AG08396 (cell line): ENCODE results near the gene MYADM.
A peak's percentile ranks its signal among the peaks of the same experiment; 100 is the strongest.
"Not testable (repeated sequence)": the region's sequence is repeated elsewhere in the genome, so short reads cannot be mapped to it uniquely, and the experiment has no call there.

ENCODE experiments used
- DNase-seq: peaks from one replicate; pipeline ENCODE4 v3.0.0; 2012; ENCODE audit warnings: low spot score, mixed read lengths

The MYADM gene

DNA sequence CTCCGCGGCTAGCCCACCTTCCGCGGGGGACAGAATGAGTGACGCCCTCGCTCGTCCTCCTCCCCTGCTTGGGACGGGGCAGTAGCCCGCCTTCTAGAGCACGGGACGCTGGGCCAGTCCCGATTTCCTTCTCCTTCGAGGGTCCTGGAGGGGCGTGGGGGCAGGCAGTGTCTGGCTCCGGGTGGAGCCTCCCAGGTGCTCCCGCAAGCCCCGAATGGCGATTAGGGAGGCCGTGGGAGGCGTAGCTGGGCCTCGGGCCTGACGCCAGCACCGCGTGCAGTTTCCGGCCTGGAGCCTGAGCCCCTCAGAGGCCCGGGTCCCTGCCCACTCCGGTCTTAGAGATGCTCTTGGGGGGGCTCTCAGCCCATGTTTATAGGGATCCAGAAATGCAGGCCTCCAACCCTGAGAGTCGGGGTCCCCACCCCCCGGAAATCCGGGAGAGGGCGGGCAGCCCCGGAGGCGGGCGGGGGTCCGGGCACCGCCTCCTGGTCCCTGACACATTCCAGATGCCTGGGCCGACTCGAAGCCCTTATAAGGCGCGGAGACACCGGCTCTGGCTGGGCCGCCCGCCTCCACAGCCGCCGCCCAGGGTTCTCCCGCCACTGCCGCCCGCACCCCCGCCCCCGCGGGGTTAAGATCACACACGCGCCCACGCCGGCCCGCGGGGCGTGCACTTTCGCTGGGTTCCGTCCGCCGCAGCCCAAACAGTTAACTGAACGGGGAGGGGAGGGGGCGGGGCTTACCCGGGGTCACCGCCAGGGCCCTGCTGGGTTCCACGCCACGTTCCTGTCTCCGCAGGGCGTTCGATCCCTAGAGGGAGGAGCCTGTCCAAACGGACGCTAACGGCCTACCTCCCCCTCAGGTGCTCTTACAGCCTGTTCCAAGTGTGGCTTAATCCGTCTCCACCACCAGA is 1.5 kb downstream of the MYADM start:
- DNase-seq, result peak; percentile 91

DNA sequence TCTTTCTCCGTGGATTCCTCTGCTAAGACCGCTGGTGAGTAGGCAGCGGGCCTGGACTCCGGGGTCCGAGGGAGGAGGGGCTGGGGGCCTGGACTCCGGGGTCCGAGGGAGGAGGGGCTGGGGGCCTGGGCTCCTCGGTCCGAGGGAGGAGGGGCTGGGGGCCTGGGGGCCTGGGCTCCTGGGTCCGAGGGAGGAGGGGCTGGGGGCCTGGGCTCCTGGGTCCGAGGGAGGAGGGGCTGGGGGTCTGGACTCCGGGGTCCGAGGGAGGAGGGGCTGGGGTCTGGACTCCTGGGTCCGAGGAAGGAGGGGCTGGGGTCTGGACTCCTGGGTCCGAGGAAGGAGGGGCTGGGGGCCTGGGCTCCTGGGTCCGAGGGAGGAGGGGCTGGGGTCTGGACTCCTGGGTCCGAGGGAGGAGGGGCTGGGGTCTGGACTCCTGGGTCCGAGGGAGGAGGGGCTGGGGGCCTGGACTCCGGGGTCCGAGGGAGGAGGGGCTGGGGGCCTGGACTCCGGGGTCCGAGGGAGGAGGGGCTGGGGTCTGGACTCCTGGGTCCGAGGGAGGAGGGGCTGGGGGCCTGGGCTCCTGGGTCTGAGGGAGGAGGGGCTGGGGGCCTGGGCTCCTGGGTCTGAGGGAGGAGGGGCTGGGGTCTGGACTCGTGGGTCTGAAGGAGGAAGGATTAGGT is 2.3 kb downstream of the MYADM start:
- DNase-seq, result not testable (repeated sequence)

DNA sequence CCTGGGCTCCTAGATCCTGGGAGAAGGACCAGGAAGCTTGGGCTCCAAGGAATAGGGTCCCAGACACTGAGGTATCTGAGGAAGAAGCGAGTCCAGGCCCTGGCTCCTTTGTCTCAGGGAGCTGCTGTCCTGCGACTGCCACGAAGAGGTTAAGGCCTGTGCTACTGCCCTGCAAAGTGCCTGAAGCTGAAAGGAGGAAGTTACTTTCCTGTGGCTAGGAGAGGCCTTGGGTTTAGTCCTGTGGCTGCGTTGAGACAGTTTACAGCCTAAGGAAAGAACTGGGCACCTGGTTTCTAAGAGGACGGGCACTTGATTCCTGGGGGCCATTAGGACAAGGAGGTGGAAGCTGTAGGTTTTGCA is 2.8 kb downstream of the MYADM start:
- DNase-seq, result peak; percentile 17

DNA sequence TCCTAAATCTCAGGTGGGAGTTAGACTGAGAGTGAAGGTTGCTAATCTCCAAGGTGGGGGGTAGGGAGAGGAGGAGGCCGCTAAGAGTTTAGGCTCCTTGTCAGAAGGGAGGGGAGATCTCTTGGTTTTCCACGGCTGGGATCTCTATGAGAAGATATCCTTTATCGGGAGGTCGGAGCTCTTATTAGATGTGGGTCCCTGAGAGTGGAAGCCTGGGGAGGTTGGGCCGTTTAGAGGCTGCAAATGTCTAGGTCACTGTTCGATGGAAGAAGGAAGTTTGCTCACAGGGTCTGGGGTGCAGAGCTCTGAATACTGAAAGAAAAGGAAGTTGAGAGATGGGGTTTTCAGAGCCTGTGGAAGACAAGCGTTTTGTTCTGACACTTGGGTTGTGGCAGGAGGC is 3.8 kb downstream of the MYADM start:
- DNase-seq, result peak; percentile 5

DNA sequence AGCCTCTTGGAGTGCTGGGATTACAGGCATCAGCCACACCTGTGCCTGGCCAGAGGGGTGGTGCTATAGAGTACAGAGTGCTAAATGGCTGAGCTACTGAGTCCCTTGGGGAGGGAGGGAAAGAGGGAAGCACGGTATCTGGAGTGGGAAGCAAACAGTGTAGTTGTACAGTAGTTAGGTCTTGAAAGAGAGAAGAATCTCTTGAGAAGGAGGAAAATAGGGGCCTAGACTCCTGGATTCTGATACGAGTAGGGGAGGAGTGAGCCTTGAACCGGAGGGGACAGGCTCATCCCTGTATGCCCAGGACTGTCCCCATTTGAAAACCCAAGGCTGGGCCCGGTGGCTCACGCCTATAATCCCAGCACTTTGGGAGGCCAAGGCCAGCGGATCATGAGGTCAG is 5.1 kb downstream of the MYADM start:
- DNase-seq, result peak; percentile 3

DNA sequence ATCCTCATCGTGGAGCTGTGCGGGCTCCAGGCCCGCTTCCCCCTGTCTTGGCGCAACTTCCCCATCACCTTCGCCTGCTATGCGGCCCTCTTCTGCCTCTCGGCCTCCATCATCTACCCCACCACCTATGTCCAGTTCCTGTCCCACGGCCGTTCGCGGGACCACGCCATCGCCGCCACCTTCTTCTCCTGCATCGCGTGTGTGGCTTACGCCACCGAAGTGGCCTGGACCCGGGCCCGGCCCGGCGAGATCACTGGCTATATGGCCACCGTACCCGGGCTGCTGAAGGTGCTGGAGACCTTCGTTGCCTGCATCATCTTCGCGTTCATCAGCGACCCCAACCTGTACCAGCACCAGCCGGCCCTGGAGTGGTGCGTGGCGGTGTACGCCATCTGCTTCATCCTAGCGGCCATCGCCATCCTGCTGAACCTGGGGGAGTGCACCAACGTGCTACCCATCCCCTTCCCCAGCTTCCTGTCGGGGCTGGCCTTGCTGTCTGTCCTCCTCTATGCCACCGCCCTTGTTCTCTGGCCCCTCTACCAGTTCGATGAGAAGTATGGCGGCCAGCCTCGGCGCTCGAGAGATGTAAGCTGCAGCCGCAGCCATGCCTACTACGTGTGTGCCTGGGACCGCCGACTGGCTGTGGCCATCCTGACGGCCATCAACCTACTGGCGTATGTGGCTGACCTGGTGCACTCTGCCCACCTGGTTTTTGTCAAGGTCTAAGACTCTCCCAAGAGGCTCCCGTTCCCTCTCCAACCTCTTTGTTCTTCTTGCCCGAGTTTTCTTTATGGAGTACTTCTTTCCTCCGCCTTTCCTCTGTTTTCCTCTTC is 6.3 kb downstream of the MYADM start:
- DNase-seq, result peak; percentile 5

DNA sequence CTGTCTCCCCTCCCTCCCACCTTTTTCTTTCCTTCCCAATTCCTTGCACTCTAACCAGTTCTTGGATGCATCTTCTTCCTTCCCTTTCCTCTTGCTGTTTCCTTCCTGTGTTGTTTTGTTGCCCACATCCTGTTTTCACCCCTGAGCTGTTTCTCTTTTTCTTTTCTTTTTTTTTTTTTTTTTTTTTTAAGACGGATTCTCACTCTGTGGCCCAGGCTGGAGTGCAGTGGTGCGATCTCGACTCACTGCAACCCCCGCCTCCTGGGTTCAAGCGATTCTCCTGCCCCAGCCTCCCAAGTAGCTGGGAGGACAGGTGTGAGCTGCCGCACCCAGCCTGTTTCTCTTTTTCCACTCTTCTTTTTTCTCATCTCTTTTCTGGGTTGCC is 6.9 kb downstream of the MYADM start:
- no peak for DNase-seq

DNA sequence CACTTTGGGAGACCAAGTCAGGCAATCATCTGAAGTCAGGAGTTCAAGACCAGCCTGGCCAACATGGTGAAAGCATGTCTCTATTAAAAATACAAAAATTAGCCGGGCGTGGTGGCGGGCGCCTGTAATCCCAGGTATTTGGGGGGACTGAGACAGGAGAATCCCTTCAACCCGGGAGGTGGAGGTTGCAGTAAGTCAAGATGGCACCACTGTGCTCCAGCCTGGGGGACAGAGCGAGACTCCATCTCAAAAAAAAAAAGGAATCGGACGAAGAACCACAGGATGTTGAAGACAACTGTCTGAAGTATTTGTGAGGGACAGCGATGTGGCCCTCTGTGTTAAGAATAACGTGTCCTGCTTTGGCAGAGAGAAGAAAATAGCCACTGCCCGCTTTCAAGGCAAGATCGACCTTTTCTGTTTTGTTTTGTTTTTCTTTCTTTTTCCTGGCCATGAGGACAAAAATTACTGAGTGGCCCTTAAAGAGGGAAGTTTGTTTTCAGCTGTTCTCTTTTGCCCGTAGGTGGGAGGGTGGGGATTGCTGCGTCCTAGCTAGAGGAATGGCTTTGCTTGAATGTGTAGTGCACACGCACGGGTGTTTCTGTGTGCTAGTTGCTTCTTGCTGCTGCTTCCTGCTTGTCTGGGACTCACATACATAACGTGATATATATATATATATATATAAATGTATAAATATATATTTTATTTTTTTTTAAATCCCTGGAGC is 8.1 kb downstream of the MYADM start:
- no peak for DNase-seq

DNA sequence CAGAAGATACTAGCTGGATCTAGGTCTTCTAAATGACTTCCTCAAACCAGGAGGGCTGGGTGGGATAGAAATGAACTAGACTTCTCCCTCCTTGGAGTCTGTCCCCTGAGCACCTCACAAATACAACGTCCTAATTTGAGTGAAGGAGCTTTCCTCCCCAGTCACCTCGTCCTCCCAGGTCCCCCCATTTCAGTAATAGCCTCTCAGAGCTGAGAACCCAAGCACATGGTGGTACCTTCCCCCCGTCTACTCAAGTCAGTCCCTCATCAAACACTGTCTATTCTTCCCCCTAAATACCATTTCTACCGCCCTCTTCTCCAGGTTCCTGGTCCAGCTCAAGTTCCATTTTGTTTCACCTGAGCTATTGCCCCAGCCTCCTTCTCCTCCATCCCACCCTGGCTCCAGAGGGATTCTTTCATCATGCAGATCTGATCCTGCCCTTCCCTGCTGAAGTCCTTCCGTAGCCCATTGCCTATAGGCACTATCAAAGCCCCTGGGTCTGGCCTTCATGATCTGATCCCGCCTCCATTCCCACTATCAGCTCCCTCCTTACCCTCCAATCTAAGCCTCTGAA is 9.1 kb downstream of the MYADM start:
- no peak for DNase-seq

DNA sequence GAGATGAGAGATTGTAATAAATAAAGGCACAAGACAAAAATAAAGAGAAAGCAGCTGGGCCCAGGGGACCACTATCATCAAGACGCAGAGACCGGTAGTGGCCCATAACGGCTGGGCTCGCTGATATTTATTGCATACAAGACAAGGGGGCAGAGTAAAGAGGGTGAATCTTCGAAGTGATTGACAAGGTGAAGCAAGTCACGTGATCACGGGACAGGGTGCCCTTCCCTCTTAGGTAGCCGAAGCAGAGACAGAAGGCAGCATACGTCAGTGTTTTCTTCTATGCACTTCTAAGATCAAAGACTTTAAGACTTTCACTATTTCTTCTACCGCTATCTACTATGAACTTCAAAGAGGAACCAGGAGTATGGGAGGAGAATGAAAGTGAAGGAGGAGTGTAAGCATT is 9.7 kb downstream of the MYADM start:
- no peak for DNase-seq

DNA sequence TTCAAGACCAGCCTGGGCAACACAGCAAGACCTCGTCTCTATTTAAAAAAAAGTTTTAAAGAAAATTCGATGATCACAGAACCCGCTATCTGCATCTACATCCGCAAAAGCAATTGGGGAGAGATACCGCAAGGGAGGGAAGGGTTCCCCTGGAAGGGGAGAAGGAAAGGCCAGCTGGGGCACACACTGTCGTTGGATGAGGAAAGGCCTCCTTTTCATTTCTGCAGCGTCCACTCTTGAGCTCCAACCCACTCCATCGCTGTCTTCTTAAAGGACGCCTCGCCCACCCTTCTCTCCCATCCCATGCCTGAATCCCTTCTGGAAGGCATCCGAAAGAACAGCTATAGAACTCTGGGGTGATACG is 11.1 kb downstream of the MYADM start:
- no peak for DNase-seq

DNA sequence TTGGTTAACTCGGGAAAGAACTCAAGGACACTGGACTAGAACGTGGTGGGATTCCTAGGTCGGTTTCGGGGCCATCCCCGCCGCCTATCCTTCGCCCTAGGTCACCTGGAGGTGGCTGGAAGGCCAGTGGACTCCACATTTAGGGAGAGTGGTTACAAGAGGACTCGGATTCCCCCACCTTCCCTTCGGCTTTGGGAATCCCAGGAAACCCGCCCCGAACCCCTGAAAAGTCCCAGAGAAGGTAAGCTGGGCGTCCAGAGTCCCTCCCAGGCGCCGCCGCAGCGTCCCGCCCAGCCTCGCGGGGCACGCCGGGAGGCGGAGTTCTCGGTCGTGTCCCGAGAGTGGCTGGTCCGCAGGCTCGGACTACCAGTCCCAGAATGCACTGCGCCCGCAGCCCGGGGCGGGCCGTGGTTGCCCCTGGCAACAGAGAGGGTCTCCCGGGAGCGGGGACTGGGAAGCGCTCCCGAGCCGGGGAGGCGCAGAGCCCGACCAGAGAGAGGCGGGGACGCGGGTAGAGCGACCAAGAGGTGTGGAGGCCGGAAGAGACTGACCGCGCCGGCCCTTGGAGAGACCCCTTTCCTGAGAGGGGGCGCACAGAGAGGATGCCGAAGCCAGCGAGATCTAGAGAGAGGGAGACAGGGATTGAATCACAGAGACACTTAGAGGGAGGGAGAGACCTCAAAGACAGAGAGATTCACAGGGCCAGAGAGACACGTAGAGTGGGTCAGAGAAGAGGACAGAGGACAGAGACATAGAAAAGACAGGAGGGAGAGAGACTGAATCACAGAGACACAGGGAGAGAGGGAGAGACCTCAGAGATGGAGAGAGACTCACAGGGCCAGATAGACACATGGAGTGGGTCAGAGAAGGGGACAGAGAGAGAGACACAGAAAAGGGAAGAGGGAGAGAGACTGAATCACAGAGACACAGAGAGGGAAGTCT is 11.7 kb downstream of the MYADM start:
- peak; percentile 95 for DNase-seq

DNA sequence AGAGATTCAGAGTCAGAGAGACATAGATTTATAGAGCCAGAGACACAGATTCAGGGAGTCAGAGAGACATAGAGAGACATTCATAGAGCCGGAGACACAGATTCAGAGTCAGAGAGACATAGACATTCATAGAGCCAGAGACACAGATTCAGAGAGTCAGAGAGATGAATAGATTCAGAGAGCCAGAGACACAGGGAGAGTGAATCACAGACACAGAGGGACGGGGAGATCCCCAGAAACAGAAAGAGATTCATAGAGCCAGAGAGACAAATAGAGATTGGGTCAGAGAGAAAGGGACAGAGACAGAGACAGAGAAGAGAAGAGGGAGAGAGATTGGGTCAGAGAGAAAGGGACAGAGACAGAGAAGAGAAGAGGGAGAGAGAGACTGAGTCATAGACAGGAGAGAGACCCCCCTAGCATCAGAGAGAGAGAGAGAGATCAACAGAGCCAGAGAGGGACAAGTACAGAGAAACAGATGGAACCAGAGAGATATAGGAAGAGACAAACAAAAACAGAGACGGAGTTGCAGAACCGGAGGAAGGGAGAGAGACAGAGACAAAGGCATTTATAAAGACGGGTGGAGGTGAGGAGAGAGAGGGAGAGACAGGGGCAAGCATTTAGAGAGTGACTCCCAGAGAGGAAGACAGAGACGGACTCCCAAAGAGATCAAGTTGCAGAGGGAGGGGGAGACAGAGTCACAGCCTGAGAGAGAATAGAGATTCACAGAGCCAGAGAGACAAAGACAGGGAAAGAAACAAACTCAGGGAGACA is 13.2 kb downstream of the MYADM start:
- no peak for DNase-seq

DNA sequence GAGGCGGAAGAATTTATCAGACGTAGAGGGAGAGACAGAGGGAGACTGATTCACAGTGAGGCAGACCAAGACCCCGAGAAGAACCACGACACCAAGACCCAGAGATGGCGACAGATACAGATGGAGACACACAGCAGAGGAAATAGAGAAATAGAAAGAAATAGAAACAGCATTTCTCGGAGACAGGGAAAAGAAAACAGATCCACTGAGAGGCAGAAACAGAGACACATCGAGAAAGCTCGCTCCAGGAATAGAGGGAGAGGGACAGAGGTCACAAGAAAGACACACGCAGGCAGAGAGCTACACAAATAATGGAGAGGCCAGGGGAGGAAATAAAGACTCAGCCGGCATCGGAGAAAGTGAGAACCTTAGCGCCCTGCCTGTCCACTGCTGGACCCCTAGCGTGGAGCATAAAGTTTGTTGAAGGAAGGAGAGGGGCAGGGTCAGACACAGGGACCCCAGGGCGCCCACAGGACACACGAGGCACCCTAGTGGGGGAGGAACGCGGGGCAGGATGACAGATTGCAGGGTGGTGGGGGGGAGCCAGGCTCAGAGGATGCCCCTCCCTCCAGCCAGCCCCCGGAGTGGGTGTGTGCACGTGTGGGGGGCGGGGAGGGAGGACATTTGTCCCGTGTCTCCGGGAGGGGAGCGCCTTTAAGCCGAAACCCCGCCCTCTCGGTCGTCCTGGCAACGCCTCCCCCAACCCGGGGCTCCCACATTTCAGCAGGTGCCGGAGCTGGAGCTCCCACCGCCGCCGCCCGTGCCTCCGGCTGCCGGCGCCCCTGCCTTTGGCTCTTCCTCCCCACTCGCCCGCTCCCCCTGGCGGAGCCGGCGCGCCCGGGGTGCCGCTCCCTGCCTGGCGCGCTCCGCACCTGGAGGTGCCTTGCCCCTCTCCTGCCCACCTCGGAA is 14.1 kb downstream of the MYADM start, which contains the start of gene PRKCG:
Gene PRKCG, plus strand, starts transcription at position 716 of the 909 bp plus-strand sequence. CDS start 298 bp downstream, outside the sequence.
- DNase-seq, result peak; percentile 49

DNA sequence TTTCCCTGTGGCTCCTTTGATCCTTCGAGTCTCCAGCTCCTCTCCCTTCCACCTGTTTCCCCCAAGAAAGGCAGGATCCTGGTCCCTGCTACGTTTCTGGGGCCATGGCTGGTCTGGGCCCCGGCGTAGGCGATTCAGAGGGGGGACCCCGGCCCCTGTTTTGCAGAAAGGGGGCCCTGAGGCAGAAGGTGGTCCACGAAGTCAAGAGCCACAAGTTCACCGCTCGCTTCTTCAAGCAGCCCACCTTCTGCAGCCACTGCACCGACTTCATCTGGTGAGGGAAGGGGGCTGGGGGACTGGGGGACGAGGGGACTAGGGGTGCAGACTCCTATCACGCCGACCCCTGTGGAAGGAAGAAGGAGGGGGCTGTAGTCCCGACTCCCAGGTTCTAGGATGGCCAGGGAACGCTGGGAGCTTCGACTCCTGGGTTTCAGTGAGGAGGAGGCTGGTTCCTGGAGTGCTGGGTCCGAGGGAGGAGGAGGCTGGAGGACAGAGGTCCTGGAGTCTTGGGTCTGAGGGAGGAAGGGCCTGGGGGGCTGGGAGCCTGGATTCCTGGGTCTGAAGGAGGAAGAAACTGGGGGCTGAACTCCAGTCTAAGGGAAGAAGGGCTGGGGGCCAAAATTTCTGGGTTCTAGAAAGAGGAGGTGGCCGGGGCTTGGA is 14.8 kb downstream of the MYADM start:
- DNase-seq, result no peak

DNA sequence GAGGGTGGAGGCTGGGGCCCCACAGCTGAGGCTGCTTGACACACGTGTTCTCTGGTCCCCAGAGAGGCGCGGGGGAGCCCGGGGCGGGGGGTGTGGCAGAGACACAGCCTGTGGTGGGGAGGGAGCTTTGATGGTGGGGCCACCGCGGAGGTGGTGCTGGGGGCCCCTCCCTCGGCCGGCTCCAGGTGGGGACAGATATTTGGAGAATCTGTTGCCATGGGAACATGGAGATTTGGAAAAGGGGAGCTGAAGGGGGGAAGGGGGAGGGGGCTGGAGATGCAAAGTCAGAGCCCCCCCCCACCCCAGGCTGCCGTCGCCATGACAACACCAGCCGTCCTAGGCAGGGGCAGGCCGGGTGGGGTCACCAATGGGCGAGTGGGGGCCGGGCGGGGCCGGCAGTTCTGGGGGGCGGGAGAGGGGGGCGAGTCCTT is 15.6 kb downstream of the MYADM start:
- DNase-seq, result no peak

DNA sequence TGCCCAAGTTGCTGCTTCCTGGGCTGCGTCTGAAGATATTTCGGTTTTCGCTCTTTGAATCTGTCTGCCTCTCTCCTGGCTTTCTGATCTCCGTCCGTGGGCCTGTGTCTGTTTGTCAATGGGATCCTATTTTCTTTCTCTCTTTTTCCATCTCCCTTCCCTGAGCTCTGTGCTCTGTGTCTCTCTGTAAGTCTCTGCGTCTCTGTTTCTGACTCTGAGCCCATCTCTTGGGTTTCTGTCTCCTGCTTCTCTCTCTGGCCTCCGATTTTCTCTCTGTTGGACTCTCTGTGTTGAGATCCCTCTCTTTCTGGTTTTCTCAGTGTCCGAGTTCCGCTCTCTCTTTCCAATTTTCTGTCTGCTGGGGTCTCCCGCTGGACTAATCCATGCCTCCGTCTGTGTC is 16.1 kb downstream of the MYADM start:
- DNase-seq, result no peak

DNA sequence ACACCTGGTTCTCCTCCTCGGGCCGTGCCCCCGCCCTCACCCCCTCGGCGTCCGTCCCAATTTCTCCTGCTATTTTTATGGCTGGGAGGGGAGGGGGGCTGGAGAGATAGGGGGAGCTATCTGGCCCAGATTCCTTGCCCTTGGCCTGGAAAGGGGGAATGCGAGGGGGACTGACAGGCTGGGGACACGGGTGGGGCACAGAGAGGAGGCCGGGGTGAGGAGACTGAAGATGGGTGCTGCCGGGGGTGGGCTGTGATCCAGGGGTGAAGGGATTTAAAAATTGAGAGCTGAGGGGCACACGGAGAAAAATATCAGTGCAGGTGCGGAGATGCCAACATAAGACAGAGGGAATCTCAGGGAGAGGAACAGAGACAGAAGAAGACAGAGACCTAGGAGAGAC is 16.6 kb downstream of the MYADM start:
- no peak for DNase-seq
